Measurements from ENCODE around the gene SELENOO. TPM values are rescaled to one million over a fixed set of nuclear protein-coding genes. Genes with fewer than 3 reads are reported as not detected.

The SELENOO gene
- total and polyA plus RNA-seq, 8 donors: 18.5 to 28.9 (median 21.8) TPM

GRCh38 chr22:50227579-50228215 lies 26.9 kb downstream of the SELENOO start:
- no peak overlapping the region for H3K27ac ChIP-seq
- no peak for DNase-seq
- no peak overlapping the region for H3K4me3 ChIP-seq
- H3K9me3 ChIP-seq: no peaks in the 10 kb centered on the region
- intact Hi-C loops (cut with DNase I): no loop called here
- no peaks in the 10 kb centered on the region for H3K27me3 ChIP-seq
- peaks cover 0 to 94% of the 10 kb centered on the region in 2 donors for H3K36me3 ChIP-seq
- no peak for ATAC-seq
- H3K4me1 ChIP-seq: no peaks in the 10 kb centered on the region
- no peak for TF ChIP-seq CTCF (IDR thresholded peaks at IDR 0.05)

- TF ChIP-seq CTCF (IDR thresholded peaks at IDR 0.05): no peak
- intact Hi-C loops (cut with DNase I): no loop called here
- Histone ChIP-seq H3K27me3 (no peaks in the 10 kb centered on the region), H3K4me1 (no peaks in the 10 kb centered on the region), H3K4me3 (no peak overlapping the region), H3K36me3 (peaks cover 0 to 94% of the 10 kb centered on the region in 2 donors), H3K9me3 (no peaks in the 10 kb centered on the region), H3K27ac (no peak overlapping the region)
- ATAC-seq (no peak), DNase-seq (no peak)
Observed at GRCh38 chr22:50228366-50228765, 27.6 kb downstream of the SELENOO start.

- intact Hi-C loops (cut with DNase I): no loop called here
- Histone ChIP-seq H3K27ac (no peak overlapping the region), H3K4me3 (no peak overlapping the region), H3K27me3 (no peaks in the 10 kb centered on the region), H3K4me1 (no peaks in the 10 kb centered on the region), H3K36me3 (peaks cover 0 to 88% of the 10 kb centered on the region in 2 donors), H3K9me3 (no peaks in the 10 kb centered on the region)
- no peak for DNase-seq
- no peak for ATAC-seq
- TF ChIP-seq CTCF (IDR thresholded peaks at IDR 0.05): no peak
Observed at GRCh38 chr22:50229370-50229769, 28.6 kb downstream of the SELENOO start.

- Histone ChIP-seq H3K4me3 (no peak overlapping the region), H3K4me1 (no peaks in the 10 kb centered on the region), H3K27ac (no peak overlapping the region), H3K9me3 (no peaks in the 10 kb centered on the region), H3K36me3 (peaks cover 0 to 71% of the 10 kb centered on the region in 2 donors), H3K27me3 (no peaks in the 10 kb centered on the region)
- TF ChIP-seq CTCF (IDR thresholded peaks at IDR 0.05): no peak
- intact Hi-C loops (cut with DNase I): no loop called here
- DNase-seq: no peak
- no peak for ATAC-seq
Observed at GRCh38 chr22:50232481-50233151, 31.8 kb downstream of the SELENOO start.

- ATAC-seq (no peak), DNase-seq (no peak)
- Histone ChIP-seq H3K4me3 (no peak overlapping the region), H3K4me1 (no peaks in the 10 kb centered on the region), H3K36me3 (peaks cover 0 to 67% of the 10 kb centered on the region in 2 donors), H3K9me3 (no peaks in the 10 kb centered on the region), H3K27ac (no peak overlapping the region), H3K27me3 (no peaks in the 10 kb centered on the region)
- TF ChIP-seq CTCF (IDR thresholded peaks at IDR 0.05): no peak
- intact Hi-C loops (cut with DNase I): no loop called here
Observed at GRCh38 chr22:50233223-50233622, 32.4 kb downstream of the SELENOO start.
